ENCODE measurements around the gene PCSK5. TPM values are rescaled to one million over a fixed set of nuclear protein-coding genes. Genes with fewer than 3 reads are reported as not detected.
"Not testable (repeated sequence)": the region's sequence is repeated elsewhere in the genome, so short reads cannot be mapped to it uniquely, and the experiment has no call there.

PCSK5 gene
- 3.0 TPM for total RNA-seq

- DNase-seq (ENCODE audit: low read depth in 2 of 3, low spot score in 2 of 3) = peak; percentile 64 to 94 (median 91)
These were observed at the start of gene PCSK5 for GRCh38 chr9:75890472-75891276. Gene PCSK5, plus strand, starts transcription at chr9:75890673. Its CDS starts 509 bp downstream, at chr9:75891182.

- DNase-seq (ENCODE audit: low read depth in 2 of 3, low spot score in 2 of 3) = no peak
These were observed 46.2 kb upstream of the PCSK5 start for GRCh38 chr9:75844321-75844720.

- peak in 2 of 3 donors; percentile 19 to 38 for DNase-seq (ENCODE audit: low read depth in 2 of 3, low spot score in 2 of 3)
These were observed 44.7 kb upstream of the PCSK5 start for GRCh38 chr9:75845806-75846205.

- no peak for DNase-seq (ENCODE audit: low read depth in 2 of 3, low spot score in 2 of 3)
These were observed 43.4 kb upstream of the PCSK5 start for GRCh38 chr9:75847085-75847484.

GRCh38 chr9:75850459-75851200 lies 39.8 kb upstream of the PCSK5 start:
- DNase-seq (ENCODE audit: low read depth in 2 of 3, low spot score in 2 of 3) = no peak

GRCh38 chr9:75851917-75852316 lies 38.6 kb upstream of the PCSK5 start:
- DNase-seq (ENCODE audit: low read depth in 2 of 3, low spot score in 2 of 3) = no peak

- DNase-seq (ENCODE audit: low read depth in 2 of 3, low spot score in 2 of 3) = no peak
These were observed 37.7 kb upstream of the PCSK5 start for GRCh38 chr9:75852746-75853145.

GRCh38 chr9:75855509-75855908 lies 35.0 kb upstream of the PCSK5 start:
- DNase-seq (ENCODE audit: low read depth in 2 of 3, low spot score in 2 of 3) = peak in 2 of 3 donors; percentile 10 to 56

GRCh38 chr9:75858497-75859092 lies 31.9 kb upstream of the PCSK5 start:
- no peak for DNase-seq (ENCODE audit: low read depth in 2 of 3, low spot score in 2 of 3)

GRCh38 chr9:75864266-75864665 lies 26.2 kb upstream of the PCSK5 start:
- no peak for DNase-seq (ENCODE audit: low read depth in 2 of 3, low spot score in 2 of 3)

- DNase-seq (ENCODE audit: low read depth in 2 of 3, low spot score in 2 of 3) = peak; percentile 11 to 78 (median 32)
These were observed 24.1 kb upstream of the PCSK5 start for GRCh38 chr9:75866273-75866871.

GRCh38 chr9:75868526-75868925 lies 21.9 kb upstream of the PCSK5 start:
- not testable (repeated sequence) for DNase-seq (ENCODE audit: low read depth in 2 of 3, low spot score in 2 of 3)

- no peak for DNase-seq (ENCODE audit: low read depth in 2 of 3, low spot score in 2 of 3)
These were observed 21.2 kb upstream of the PCSK5 start for GRCh38 chr9:75869236-75869635.

- no peak for DNase-seq (ENCODE audit: low read depth in 2 of 3, low spot score in 2 of 3)
These were observed 20.0 kb upstream of the PCSK5 start for GRCh38 chr9:75870450-75870849.

GRCh38 chr9:75871624-75872023 lies 18.8 kb upstream of the PCSK5 start:
- no peak for DNase-seq (ENCODE audit: low read depth in 2 of 3, low spot score in 2 of 3)

GRCh38 chr9:75873712-75874111 lies 16.8 kb upstream of the PCSK5 start:
- no peak for DNase-seq (ENCODE audit: low read depth in 2 of 3, low spot score in 2 of 3)

GRCh38 chr9:75876999-75877640 lies 13.4 kb upstream of the PCSK5 start:
- DNase-seq (ENCODE audit: low read depth in 2 of 3, low spot score in 2 of 3) = no peak

- DNase-seq (ENCODE audit: low read depth in 2 of 3, low spot score in 2 of 3) = no peak
These were observed 12.0 kb upstream of the PCSK5 start for GRCh38 chr9:75878488-75878860.

GRCh38 chr9:75880618-75881017 lies 9.9 kb upstream of the PCSK5 start:
- no peak for DNase-seq (ENCODE audit: low read depth in 2 of 3, low spot score in 2 of 3)

GRCh38 chr9:75881761-75882160 lies 8.7 kb upstream of the PCSK5 start:
- no peak for DNase-seq (ENCODE audit: low read depth in 2 of 3, low spot score in 2 of 3)

- no peak for DNase-seq (ENCODE audit: low read depth in 2 of 3, low spot score in 2 of 3)
These were observed 4.8 kb upstream of the PCSK5 start for GRCh38 chr9:75885652-75886051.

Measured in hematopoietic multipotent progenitor cell (in vitro differentiated cells).